WERI-Rb-1 (cell line): ENCODE measurements around the gene SLC12A9.

ENCODE experiments used
- DNase-seq: peaks from one replicate; pipeline ENCODE4 v3.0.0-alpha.2; 2020
- H3K27ac ChIP-seq: fragments of 250-450 bp; sonication (Bioruptor Pico); 2 replicates; pipeline ENCODE4 v1.5.1; 2020; ENCODE audit warnings: mild to moderate bottlenecking, moderate library complexity
- H3K27me3 ChIP-seq: fragments of 250-450 bp; sonication (Bioruptor Pico); 2 replicates; pipeline ENCODE4 v1.5.1; 2021; ENCODE audit warnings: mild to moderate bottlenecking, low read depth, moderate library complexity; ENCODE audit not compliant: insufficient read depth, severe bottlenecking
- H3K36me3 ChIP-seq: fragments of 250-450 bp; sonication (Bioruptor Pico); 2 replicates; pipeline ENCODE4 v1.5.1; 2020; ENCODE audit warnings: mild to moderate bottlenecking, moderate library complexity
- H3K4me3 ChIP-seq: 2 replicates; pipeline ENCODE4 v1.5.1; 2011; ENCODE audit warnings: low read depth, mild to moderate bottlenecking, control low read depth, low read length
- H3K9me3 ChIP-seq: fragments of 250-450 bp; sonication (Bioruptor Pico); 2 replicates; pipeline ENCODE4 v1.5.1; 2021; ENCODE audit warnings: mild to moderate bottlenecking, moderate library complexity; ENCODE audit not compliant: severe bottlenecking
- TF ChIP-seq, protein P1 (sequence below): IDR thresholded peaks from 2 replicates; pipeline ENCODE4 v1.5.1; 2011; ENCODE audit warnings: low read depth, mild to moderate bottlenecking, control low read depth, inconsistent platforms, low read length

Gene SLC12A9

DNA sequence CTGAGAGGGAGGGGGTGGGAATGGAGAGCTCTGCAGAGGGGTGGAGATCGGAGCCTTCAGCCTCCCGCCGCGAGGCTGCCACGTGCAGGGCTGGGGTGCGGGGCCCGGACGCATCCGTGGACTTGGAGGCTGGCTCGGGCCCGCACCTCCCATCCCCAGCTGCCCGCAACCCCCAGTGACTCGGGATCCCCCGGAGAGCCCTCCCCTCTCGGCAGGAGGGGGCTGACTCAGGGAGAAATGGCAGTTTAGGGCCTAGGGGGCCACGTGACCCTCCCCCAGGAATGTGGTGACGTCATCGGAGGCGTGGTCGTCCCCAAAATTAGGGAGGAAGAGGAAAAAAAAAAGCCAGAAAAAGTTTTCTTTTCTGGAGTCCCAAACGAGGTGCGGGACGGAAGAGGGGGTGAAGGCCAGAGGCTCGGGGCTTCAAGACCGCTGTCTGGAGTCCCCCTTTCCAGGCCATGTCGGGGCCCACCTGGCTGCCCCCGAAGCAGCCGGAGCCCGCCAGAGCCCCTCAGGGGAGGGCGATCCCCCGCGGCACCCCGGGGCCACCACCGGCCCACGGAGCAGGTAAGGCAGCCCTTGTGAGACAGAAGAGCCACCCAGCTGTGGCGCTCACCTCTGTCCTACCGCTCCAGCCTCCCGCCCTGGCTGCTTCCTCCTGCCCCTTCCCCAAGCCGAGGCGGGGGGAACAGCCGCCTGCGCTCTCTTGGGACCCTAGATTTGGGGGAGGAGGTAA, 14.7 kb downstream of the SLC12A9 start, which contains the start of gene TRIP6:
TSS of gene TRIP6 (plus strand) at position 348 of the 736 bp plus-strand sequence. CDS start at position 459, 111 bp downstream.
- H3K36me3 ChIP-seq, result no peaks in the 10 kb centered on the region
- no peak within 1 kb of the TSS for H3K27ac ChIP-seq
- TF ChIP-seq, protein P1, sequence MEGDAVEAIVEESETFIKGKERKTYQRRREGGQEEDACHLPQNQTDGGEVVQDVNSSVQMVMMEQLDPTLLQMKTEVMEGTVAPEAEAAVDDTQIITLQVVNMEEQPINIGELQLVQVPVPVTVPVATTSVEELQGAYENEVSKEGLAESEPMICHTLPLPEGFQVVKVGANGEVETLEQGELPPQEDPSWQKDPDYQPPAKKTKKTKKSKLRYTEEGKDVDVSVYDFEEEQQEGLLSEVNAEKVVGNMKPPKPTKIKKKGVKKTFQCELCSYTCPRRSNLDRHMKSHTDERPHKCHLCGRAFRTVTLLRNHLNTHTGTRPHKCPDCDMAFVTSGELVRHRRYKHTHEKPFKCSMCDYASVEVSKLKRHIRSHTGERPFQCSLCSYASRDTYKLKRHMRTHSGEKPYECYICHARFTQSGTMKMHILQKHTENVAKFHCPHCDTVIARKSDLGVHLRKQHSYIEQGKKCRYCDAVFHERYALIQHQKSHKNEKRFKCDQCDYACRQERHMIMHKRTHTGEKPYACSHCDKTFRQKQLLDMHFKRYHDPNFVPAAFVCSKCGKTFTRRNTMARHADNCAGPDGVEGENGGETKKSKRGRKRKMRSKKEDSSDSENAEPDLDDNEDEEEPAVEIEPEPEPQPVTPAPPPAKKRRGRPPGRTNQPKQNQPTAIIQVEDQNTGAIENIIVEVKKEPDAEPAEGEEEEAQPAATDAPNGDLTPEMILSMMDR, result no peak
- DNase-seq, result no peak
- no peak within 1 kb of the TSS for H3K4me3 ChIP-seq
- no peaks in the 10 kb centered on the region for H3K27me3 ChIP-seq
- no peaks in the 10 kb centered on the region for H3K9me3 ChIP-seq

GRCh38 chr7:100867776-100868485, 15.4 kb downstream of the SLC12A9 start:
- TF ChIP-seq, protein P1, result no peak
- Histone ChIP-seq H3K27me3 (no peaks in the 10 kb centered on the region), H3K36me3 (no peaks in the 10 kb centered on the region), H3K27ac (no peak overlapping the region), H3K9me3 (no peaks in the 10 kb centered on the region), H3K4me3 (no peak overlapping the region)
- no peak for DNase-seq

DNA sequence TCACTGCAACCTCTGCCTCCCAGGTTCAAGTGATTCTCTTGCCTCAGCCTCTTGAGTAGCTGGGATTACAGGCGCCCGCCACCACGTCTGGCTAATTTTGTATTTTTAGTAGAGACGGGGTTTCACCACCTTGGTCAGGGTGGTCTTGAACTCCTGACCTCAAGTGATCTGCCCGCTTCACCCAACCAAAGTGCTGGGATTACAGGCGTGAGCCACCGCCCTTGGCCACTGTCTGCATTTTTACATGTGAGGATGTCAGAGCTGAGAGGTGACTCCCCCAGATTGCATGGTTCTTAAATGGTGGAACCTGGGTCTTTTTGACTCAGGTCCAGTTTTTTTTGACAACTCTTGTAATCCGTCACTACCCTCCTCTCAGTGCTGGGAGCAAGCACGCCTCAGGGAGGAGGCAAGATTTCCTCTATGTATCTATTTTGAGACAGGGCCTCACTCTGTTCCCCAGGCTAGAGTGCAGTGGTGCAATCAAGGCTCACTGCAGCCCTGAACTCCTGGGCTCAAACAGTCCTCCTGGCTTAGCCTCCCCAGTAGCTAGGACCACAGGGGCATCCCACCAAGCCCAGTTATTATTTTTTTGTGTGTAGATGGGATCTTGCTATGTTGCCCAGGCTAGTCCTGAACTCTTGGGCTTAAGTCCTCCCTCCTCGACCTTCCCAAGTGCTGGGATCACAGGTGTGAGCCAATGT, 21.2 kb downstream of the SLC12A9 start:
- no peak for DNase-seq
- Histone ChIP-seq H3K4me3 (peak overlapping the region; percentile 76), H3K9me3 (no peaks in the 10 kb centered on the region), H3K27ac (peak overlapping the region; percentile 99), H3K36me3 (peaks cover 38% of the 10 kb centered on the region), H3K27me3 (no peaks in the 10 kb centered on the region)
- TF ChIP-seq, protein P1, result no peak

DNA sequence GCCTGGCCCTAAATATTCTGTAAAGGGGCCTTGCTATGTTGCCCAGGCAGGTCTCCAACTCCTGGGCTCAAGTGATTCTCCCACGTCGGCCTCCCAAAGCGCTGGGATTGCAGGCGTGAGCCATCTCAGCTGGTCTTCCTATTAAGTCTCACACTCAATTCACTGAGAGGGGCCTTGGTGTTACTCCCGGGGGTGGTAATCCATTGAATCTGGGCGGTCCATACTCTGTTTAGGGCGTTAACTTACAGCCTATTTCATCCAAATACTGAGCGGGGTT, 21.7 kb downstream of the SLC12A9 start:
- Histone ChIP-seq H3K27ac (peak overlapping the region; percentile 99), H3K4me3 (peak overlapping the region; percentile 76), H3K36me3 (peaks cover 43% of the 10 kb centered on the region), H3K27me3 (no peaks in the 10 kb centered on the region), H3K9me3 (no peaks in the 10 kb centered on the region)
- DNase-seq, result no peak
- TF ChIP-seq, protein P1, result no peak

GRCh38 chr7:100874577-100875355, 22.3 kb downstream of the SLC12A9 start, which contains the start of gene SRRT:
Gene SRRT (plus strand): TSS chr7:100875103. CDS start chr7:100875591, 488 bp downstream.
- no peaks in the 10 kb centered on the region for H3K27me3 ChIP-seq
- peak; percentile 98 for DNase-seq
- peak within 1 kb of the TSS; percentile 76 for H3K4me3 ChIP-seq
- H3K27ac ChIP-seq, result peak within 1 kb of the TSS; percentile 99
- no peaks in the 10 kb centered on the region for H3K9me3 ChIP-seq
- TF ChIP-seq, protein P1, result no peak
- peaks cover 45% of the 10 kb centered on the region for H3K36me3 ChIP-seq
